Sigmoid colon (tissue), 4 donors: ENCODE measurements around the gene NUDT2.
"Not testable (repeated sequence)": the region's sequence is repeated elsewhere in the genome, so short reads cannot be mapped to it uniquely, and the experiment has no call there.

Experiments
- CTCF ChIP-seq, 4 experiments: fragments of 450-650 bp in 3 of 4; fragments of 200-600 bp in 1 of 4; IDR thresholded peaks; one replicate each; pipeline ENCODE4 v1.5.1; 2016 to 2019; ENCODE audit warnings: antibody characterized with exemption in 4 of 4, mild to moderate bottlenecking in 3 of 4, moderate library complexity in 2 of 4
- POLR2A ChIP-seq, 2 donors: fragments of 450-650 bp; IDR thresholded peaks; one replicate each; pipeline ENCODE4 v1.6.1; 2016; ENCODE audit warnings: antibody characterized with exemption in 2 of 2, mild to moderate bottlenecking in 2 of 2, moderate library complexity in 2 of 2
- POLR2AphosphoS5 ChIP-seq, 4 donors: sonication (generic); formaldehyde crosslinking; IDR thresholded peaks; one replicate each; pipeline ENCODE4 v1.6.1; 2017; ENCODE audit warnings: antibody characterized with exemption in 4 of 4

GRCh38 chr9:34308316-34308715, 21.1 kb upstream of the NUDT2 start:
- TF ChIP-seq CTCF, POLR2A, POLR2AphosphoS5 (IDR thresholded peaks at IDR 0.05): not testable (repeated sequence)
